Measurements from ENCODE around the gene CDCA4.

DNA sequence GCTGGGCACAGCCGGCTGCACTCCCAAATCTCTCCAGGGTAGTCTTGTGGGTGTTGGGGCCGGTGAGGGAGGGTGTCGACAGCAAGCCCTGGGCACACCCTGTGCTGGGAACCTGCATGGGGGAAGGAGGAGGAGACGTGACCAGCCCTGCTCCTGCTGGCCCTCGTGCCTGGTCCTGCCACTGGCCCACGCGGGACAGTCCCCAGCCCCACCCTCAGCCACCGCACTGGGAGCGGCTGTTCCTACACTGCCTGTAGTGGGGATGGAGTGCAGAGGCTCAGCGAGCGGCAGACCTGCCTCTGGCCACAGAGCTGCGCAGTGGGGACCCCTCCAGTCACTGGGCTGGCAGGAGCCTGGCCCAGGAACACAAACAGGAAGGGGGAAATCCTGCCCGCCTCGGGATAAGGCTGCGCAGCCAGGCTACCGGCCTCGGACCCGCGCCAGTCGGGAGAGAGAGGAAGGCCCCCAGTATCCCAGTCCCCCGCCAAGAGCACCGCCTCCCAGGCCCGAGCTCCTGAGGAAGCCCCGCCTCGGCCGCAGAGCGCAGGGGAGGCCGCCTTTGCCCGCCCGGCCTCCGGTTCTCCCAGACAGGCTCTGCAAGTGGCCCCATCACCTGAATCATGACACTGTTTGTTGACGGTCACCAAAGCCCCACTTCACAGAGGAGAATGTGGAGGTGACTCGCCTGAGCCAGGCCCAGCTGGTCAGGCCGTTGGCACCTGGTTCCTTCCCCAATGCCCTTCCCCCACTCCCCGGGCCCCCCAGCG is 53.3 kb downstream of the CDCA4 start:
- no peak for TF ChIP-seq CTCF (IDR thresholded peaks at IDR 0.05; ENCODE audit: low read depth, low read length)
- TF ChIP-seq EZH2phosphoT487 (IDR thresholded peaks at IDR 0.05; ENCODE audit: low read depth) = no peak

Measured in OCI-LY3 (cell line).